CD14-positive monocyte (primary cell): Measurements from ENCODE around the gene CTCF. TPM values are rescaled to one million over a fixed set of nuclear protein-coding genes. Genes with fewer than 3 reads are reported as not detected.
"Not testable (repeated sequence)": the region's sequence is repeated elsewhere in the genome, so short reads cannot be mapped to it uniquely, and the experiment has no call there.

Experiments
- DNase-seq, 3 donors: peaks; one replicate each; pipeline ENCODE4 v3.0.0-alpha.2; 2011 to 2022
- H2AFZ ChIP-seq: 2 replicates; pipeline ENCODE4 v1.6.0; 2012; ENCODE audit warnings: mild to moderate bottlenecking, low read depth, low read length, inconsistent platforms; ENCODE audit not compliant: insufficient read depth, poor library complexity, severe bottlenecking
- H3K27ac ChIP-seq, 2 donors: 1 replicate in 1 of 2; 2 replicates in 1 of 2; pipeline ENCODE4 v1.5.1; 2012 to 2013; ENCODE audit warnings: low read length in 2 of 2, control low read depth in 1 of 2, inconsistent platforms in 1 of 2, low read depth in 1 of 2, mild to moderate bottlenecking in 1 of 2
- H3K27me3 ChIP-seq, 2 donors: one replicate each; pipeline versions ENCODE4 v1.6.0 to v1.6.1; 2011 to 2013; ENCODE audit warnings: low read length in 2 of 2; ENCODE audit not compliant: control insufficient read depth in 2 of 2, insufficient read depth in 2 of 2
- H3K36me3 ChIP-seq, 2 donors: replicated peaks in 1 of 2; 1 replicate in 1 of 2; 2 replicates in 1 of 2; pipeline versions ENCODE4 v1.5.1 to v1.6.1; 2012 to 2013; ENCODE audit warnings: low read length in 2 of 2, control low read depth in 1 of 2, inconsistent platforms in 1 of 2, mild to moderate bottlenecking in 1 of 2; ENCODE audit not compliant: insufficient read depth in 2 of 2, control insufficient read depth in 1 of 2
- H3K4me1 ChIP-seq, 2 donors: 1 replicate in 1 of 2; 2 replicates in 1 of 2; pipeline versions ENCODE4 v1.5.1 to v1.6.1; 2012 to 2013; ENCODE audit warnings: low read length in 2 of 2, control low read depth in 1 of 2, inconsistent platforms in 1 of 2, mild to moderate bottlenecking in 1 of 2, moderate library complexity in 1 of 2; ENCODE audit not compliant: insufficient read depth in 2 of 2, control insufficient read depth in 1 of 2
- H3K4me2 ChIP-seq: replicated peaks from 2 replicates; pipeline ENCODE3; 2012; ENCODE audit warnings: low read length, moderate library complexity, mild to moderate bottlenecking; ENCODE audit not compliant: poor library complexity, severe bottlenecking; ENCODE audit errors: extremely low read depth
- H3K4me3 ChIP-seq, 3 experiments: fragments of 200-600 bp in 1 of 3; sonication (generic) in 1 of 3; replicated peaks in 1 of 3; 1 replicate in 2 of 3; 2 replicates in 1 of 3; pipeline ENCODE4 v1.5.1; 2011 to 2013; ENCODE audit warnings: low read length in 3 of 3, mild to moderate bottlenecking in 3 of 3, control low read depth in 2 of 3, low read depth in 2 of 3, inconsistent platforms in 1 of 3, moderate library complexity in 1 of 3
- H3K79me2 ChIP-seq: 2 replicates; pipeline ENCODE4 v1.6.0; 2012; ENCODE audit warnings: mild to moderate bottlenecking, control low read depth, inconsistent platforms, low read length, moderate library complexity; ENCODE audit not compliant: insufficient read depth
- H3K9ac ChIP-seq: 2 replicates; pipeline ENCODE4 v1.6.0; 2017; ENCODE audit warnings: low read length, mild to moderate bottlenecking; ENCODE audit not compliant: insufficient read depth, poor library complexity, severe bottlenecking
- H3K9me3 ChIP-seq, 2 donors: replicated peaks in 1 of 2; 1 replicate in 1 of 2; 2 replicates in 1 of 2; pipeline versions ENCODE4 v1.5.1 to v1.6.1; 2012 to 2013; ENCODE audit warnings: low read length in 2 of 2, control low read depth in 1 of 2; ENCODE audit not compliant: control insufficient read depth in 1 of 2, insufficient read depth in 1 of 2
- H4K20me1 ChIP-seq: 2 replicates; pipeline ENCODE4 v1.6.0; 2012; ENCODE audit warnings: mild to moderate bottlenecking, low read length, control low read depth, moderate library complexity; ENCODE audit not compliant: insufficient read depth
- H3K27ac Mint-ChIP-seq, 7 donors: one replicate each; pipeline ENCODE4 v1.8.0; 2020; ENCODE audit warnings: mild to moderate bottlenecking in 7 of 7, mixed read lengths in 7 of 7, moderate library complexity in 6 of 7, inconsistent platforms in 2 of 7
- H3K27me3 Mint-ChIP-seq, 3 donors: one replicate each; pipeline ENCODE4 v1.8.0; 2021 to 2022; ENCODE audit warnings: low read depth in 3 of 3, mild to moderate bottlenecking in 3 of 3, mixed read lengths in 3 of 3, moderate library complexity in 3 of 3, inconsistent platforms in 1 of 3
- H3K36me3 Mint-ChIP-seq, 2 donors: one replicate each; pipeline ENCODE4 v1.8.0; 2020; ENCODE audit warnings: mixed read lengths in 2 of 2, inconsistent platforms in 1 of 2, mild to moderate bottlenecking in 1 of 2
- H3K4me1 Mint-ChIP-seq: one replicate; pipeline ENCODE4 v1.8.0; 2020; ENCODE audit warnings: mild to moderate bottlenecking, mixed read lengths
- H3K4me3 Mint-ChIP-seq, 2 donors: one replicate each; pipeline ENCODE4 v1.8.0; 2020; ENCODE audit warnings: mild to moderate bottlenecking in 2 of 2, mixed read lengths in 2 of 2, moderate library complexity in 1 of 2
- H3K9me3 Mint-ChIP-seq, 7 donors: one replicate each; pipeline ENCODE4 v1.8.0; 2020 to 2022; ENCODE audit warnings: mixed read lengths in 7 of 7, mild to moderate bottlenecking in 6 of 7, moderate library complexity in 6 of 7, inconsistent platforms in 2 of 7
- CTCF ChIP-seq: fragments of 200-600 bp; IDR thresholded peaks from one replicate; pipeline ENCODE4 v1.8.0; 2022; ENCODE audit warnings: antibody characterized with exemption, mild to moderate bottlenecking
- WGBS: methylation state at CpG from one replicate; pipeline ENCODE4 v1.1.5; 2013; ENCODE audit warnings: missing lambda C conversion rate; ENCODE audit not compliant: insufficient coverage; 5-methylcytosine and 5-hydroxymethylcytosine counted together
- intact Hi-C, 2 donors: fragments of 100-400 bp; cut with micrococcal nuclease; formaldehyde crosslinking; loops; one replicate each; pipeline versions ENCODE4 v1.15.0 to v1.15.1; 2023
- polyA plus RNA-seq, 3 donors: library from polyadenylated mRNA; depleted of rRNA in 1 of 3; unstranded in 2 of 3; stranded (reverse) in 1 of 3; fragments of 300-500 nt in 2 of 3; fragments of >200 nt in 1 of 3; fragmentation: Illumina TruSeq in 2 of 3; gene quantifications; 1 replicate in 2 of 3; 2 replicates in 1 of 3; pipeline ENCODE4 v1.2.3, GENCODE V29; 2012 to 2021

CTCF gene
- polyA plus RNA-seq, 3 donors, result 8.4 to 29.9 (median 17.7) TPM

GRCh38 chr16:67533024-67533560, 29.2 kb upstream of the CTCF start:
- Histone ChIP-seq H3K27ac (no peak overlapping the region), H3K27me3 (peaks cover 0 to 14% of the 10 kb centered on the region in 2 donors), H2AFZ (no peak overlapping the region), H4K20me1 (peaks cover 71% of the 10 kb centered on the region), H3K9me3 (no peaks in the 10 kb centered on the region), H3K36me3 (peaks cover 0 to 16% of the 10 kb centered on the region in 2 donors), H3K4me3 (peak overlapping the region in 1 of 3 experiments; percentile 88), H3K9ac (no peak overlapping the region), H3K79me2 (peaks cover 88% of the 10 kb centered on the region), H3K4me2 (peak overlapping the region; percentile 89), H3K4me1 (peaks cover 53 to 91% of the 10 kb centered on the region in 2 donors)
- no peak for DNase-seq
- Mint-ChIP-seq H3K9me3 (peaks cover 0 to 10% (median 0%) of the 10 kb centered on the region in 7 donors), H3K27ac (peak overlapping the region in 5 of 7 donors; percentile 5 to 77 (median 52)), H3K36me3 (peaks cover 40 to 48% of the 10 kb centered on the region in 2 donors), H3K4me3 (peak overlapping the region in 1 of 2 donors; percentile 66), H3K27me3 (peaks cover 19 to 30% (median 22%) of the 10 kb centered on the region in 3 donors), H3K4me1 (peaks cover 70% of the 10 kb centered on the region)
- intact Hi-C loops, result loop anchor here in 1 of 2 donors (5.0 to 10.0 kb wide), 2 partner anchors 51 to 552 kb away; partner anchors contain the start of genes AGRP, ATP6V0D1 and NFATC3
- no peak for TF ChIP-seq CTCF
- WGBS, result 76% methylated on average over 9 of the region's 9 CpGs

GRCh38 chr16:67533987-67534386, 28.3 kb upstream of the CTCF start:
- intact Hi-C loops, result loop anchor here in 1 of 2 donors (5.0 to 10.0 kb wide), 2 partner anchors 52 to 551 kb away; partner anchors contain the start of genes AGRP, ATP6V0D1 and NFATC3
- peaks cover 77% of the 10 kb centered on the region for H3K4me1 Mint-ChIP-seq
- H3K4me2 ChIP-seq, H3K9ac ChIP-seq, H3K4me3 ChIP-seq, DNase-seq, H3K27ac ChIP-seq, H3K9me3 ChIP-seq, H2AFZ ChIP-seq, H3K4me3 Mint-ChIP-seq, H3K27ac Mint-ChIP-seq: not testable (repeated sequence)
- no CpG with 5 or more reads among the region's 6 CpGs for WGBS
- peaks cover 0 to 10% (median 2%) of the 10 kb centered on the region in 7 donors for H3K9me3 Mint-ChIP-seq
- peaks cover 95% of the 10 kb centered on the region for H3K79me2 ChIP-seq
- H4K20me1 ChIP-seq, result peaks cover 80% of the 10 kb centered on the region
- H3K36me3 Mint-ChIP-seq, result peaks cover 44 to 55% of the 10 kb centered on the region in 2 donors
- H3K36me3 ChIP-seq, result peaks cover 2 to 21% of the 10 kb centered on the region in 2 donors
- peaks cover 0 to 20% of the 10 kb centered on the region in 2 donors for H3K27me3 ChIP-seq
- H3K4me1 ChIP-seq, result peaks cover 55 to 93% of the 10 kb centered on the region in 2 donors
- peaks cover 23 to 39% (median 24%) of the 10 kb centered on the region in 3 donors for H3K27me3 Mint-ChIP-seq
